ENCODE data around the gene SCUBE1. TPM values are rescaled to one million over a fixed set of nuclear protein-coding genes. Genes with fewer than 3 reads are reported as not detected.

SCUBE1 gene
- total RNA-seq, 1 experiment from 2014 or later, result 0.54 TPM

DNA sequence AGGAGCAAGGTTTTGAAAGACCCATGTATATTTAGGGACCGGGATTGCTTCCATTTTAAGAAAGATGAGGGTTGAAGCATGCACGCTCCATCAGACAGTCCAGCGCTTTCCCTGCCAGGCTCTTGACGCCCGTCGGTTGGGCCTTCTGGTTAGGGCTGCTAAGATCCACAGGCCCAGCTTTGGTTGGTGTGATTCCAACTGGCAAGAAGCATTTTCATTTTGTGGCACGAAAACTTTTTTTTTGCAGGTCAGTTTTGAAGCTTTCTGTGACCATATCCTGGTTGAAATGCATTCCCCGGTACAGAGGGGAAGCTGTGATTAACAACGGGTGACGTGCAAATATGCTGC lies 34.4 kb upstream of the SCUBE1 start:
- intact Hi-C loops (cut with micrococcal nuclease; ENCODE audit: unreplicated experiment), result no loop called here
- CTCF ChIA-PET, result no interaction called here
- Mint-ChIP-seq H3K9me3 (ENCODE audit: low read depth, unreplicated experiment) (no peaks in the 10 kb centered on the region), H3K27me3 (ENCODE audit: unreplicated experiment) (peaks cover 86% of the 10 kb centered on the region), H3K4me3 (ENCODE audit: low read depth, unreplicated experiment) (no peak overlapping the region), H3K27ac (ENCODE audit: unreplicated experiment) (no peak overlapping the region), H3K4me1 (ENCODE audit: low read depth, unreplicated experiment) (no peaks in the 10 kb centered on the region), H3K36me3 (ENCODE audit: insufficient read depth, unreplicated experiment) (no peaks in the 10 kb centered on the region)
- TF ChIP-seq, protein P1, sequence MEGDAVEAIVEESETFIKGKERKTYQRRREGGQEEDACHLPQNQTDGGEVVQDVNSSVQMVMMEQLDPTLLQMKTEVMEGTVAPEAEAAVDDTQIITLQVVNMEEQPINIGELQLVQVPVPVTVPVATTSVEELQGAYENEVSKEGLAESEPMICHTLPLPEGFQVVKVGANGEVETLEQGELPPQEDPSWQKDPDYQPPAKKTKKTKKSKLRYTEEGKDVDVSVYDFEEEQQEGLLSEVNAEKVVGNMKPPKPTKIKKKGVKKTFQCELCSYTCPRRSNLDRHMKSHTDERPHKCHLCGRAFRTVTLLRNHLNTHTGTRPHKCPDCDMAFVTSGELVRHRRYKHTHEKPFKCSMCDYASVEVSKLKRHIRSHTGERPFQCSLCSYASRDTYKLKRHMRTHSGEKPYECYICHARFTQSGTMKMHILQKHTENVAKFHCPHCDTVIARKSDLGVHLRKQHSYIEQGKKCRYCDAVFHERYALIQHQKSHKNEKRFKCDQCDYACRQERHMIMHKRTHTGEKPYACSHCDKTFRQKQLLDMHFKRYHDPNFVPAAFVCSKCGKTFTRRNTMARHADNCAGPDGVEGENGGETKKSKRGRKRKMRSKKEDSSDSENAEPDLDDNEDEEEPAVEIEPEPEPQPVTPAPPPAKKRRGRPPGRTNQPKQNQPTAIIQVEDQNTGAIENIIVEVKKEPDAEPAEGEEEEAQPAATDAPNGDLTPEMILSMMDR (IDR thresholded peaks at IDR 0.05; ENCODE audit: unreplicated experiment), result no peak
- DNase-seq, result no peak
- no TSS peak for BruUV-seq (replicated peaks)

DNA sequence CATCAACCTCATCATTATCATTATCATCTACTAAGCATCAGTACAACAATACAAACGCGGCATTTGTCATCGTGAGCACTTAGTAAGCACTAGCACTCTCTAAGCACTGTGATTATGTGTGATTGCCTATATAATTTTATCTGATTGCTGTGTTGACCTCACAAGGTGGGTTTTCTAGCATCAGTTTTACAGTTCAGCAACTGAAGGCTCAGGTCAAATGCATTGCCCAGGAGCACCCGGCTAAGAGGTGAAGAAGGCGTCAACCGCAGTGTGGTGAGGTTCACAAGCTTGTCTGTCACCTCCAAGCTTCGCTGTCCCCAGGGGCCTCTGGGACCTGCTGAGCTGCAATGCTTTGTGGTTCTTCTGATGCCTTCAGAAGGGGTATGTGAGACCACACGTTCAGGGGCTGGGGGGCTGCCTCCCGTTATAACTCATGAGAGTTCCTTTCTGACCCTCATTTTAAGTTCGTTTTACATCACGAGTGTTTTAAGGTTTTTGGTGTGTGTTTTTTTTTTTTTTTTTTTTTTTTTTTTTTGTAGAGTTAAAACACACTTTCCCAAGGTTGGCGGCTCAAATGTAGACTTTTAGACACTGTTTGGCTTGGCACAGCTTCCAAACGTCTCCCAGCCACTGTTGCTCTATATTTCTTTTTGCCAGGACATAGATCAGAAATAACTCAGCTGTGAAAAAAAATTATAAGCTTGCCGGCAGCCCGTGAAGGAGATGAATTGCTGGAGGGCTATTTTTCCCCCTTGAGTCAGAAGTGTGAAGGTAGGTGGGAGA lies 33.8 kb upstream of the SCUBE1 start:
- Mint-ChIP-seq H3K9me3 (ENCODE audit: low read depth, unreplicated experiment) (no peaks in the 10 kb centered on the region), H3K4me3 (ENCODE audit: low read depth, unreplicated experiment) (no peak overlapping the region), H3K36me3 (ENCODE audit: insufficient read depth, unreplicated experiment) (no peaks in the 10 kb centered on the region), H3K27ac (ENCODE audit: unreplicated experiment) (no peak overlapping the region), H3K27me3 (ENCODE audit: unreplicated experiment) (peaks cover 85% of the 10 kb centered on the region), H3K4me1 (ENCODE audit: low read depth, unreplicated experiment) (no peaks in the 10 kb centered on the region)
- TF ChIP-seq, protein P1 (IDR thresholded peaks at IDR 0.05; ENCODE audit: unreplicated experiment), result no peak
- CTCF ChIA-PET, result no interaction called here
- no peak for DNase-seq
- BruUV-seq (replicated peaks), result no TSS peak
- intact Hi-C loops (cut with micrococcal nuclease; ENCODE audit: unreplicated experiment), result no loop called here

DNA sequence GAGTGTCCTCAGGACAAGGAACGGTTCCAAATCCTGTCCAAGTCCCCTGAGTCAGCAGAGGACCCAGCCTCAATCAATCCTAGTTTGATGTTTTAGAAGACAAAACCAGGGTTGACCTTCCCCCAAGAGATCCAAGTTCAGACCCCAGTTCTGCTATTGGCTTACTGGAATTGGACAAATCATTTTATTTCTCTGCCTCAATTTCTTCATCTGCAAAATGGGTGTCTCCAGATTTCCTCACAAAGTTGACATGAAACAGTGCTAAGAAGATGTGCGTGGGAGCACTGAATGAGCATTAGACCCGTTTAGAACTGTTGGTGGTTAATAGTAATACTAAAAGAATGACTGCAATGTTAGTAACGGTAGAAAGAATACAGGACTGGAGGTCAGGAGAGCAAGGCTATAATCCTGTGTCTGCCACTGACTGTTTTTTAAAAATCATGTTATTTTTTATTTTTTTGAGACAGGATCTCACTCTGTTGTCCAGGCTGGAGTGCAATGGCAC lies 32.8 kb upstream of the SCUBE1 start:
- CTCF ChIA-PET, result no interaction called here
- DNase-seq, result no peak

DNA sequence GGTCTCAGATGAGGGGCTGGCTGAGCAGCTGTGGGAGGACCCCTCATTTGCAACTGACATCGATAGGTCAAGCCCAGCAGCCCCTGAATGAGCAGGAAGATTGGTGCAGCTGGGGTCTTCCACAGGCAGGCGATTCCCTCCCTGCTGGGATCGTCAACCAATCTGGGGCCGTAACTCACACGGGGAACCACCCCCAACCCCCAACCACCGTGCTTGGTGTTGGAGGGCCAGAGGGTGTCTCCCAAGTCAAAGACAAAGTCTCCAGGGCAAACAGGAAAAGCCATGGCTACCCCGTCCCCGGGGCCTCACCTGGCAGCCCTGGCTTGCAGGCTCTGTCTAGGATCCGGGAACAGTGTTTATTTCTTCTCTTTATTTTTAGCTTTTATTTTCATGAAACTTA lies 26.9 kb upstream of the SCUBE1 start:
- CTCF ChIA-PET, result interaction anchor here (0.6 to 1.0 kb wide), 3 partner anchors 18 to 138 kb away, joined by 3 read pairs; no protein-coding TSS in a partner anchor
- H3K9me3 Mint-ChIP-seq (ENCODE audit: low read depth, unreplicated experiment), result no peaks in the 10 kb centered on the region

More for the DNA sequence above, 32.8 kb upstream of the SCUBE1 start:
- H3K4me1 Mint-ChIP-seq (ENCODE audit: low read depth, unreplicated experiment), result no peaks in the 10 kb centered on the region
- BruUV-seq (replicated peaks), result no TSS peak
- intact Hi-C loops (cut with micrococcal nuclease; ENCODE audit: unreplicated experiment), result no loop called here
- no peaks in the 10 kb centered on the region for H3K36me3 Mint-ChIP-seq (ENCODE audit: insufficient read depth, unreplicated experiment)
- no peak overlapping the region for H3K27ac Mint-ChIP-seq (ENCODE audit: unreplicated experiment)
- H3K27me3 Mint-ChIP-seq (ENCODE audit: unreplicated experiment), result peaks cover 85% of the 10 kb centered on the region
- no peak overlapping the region for H3K4me3 Mint-ChIP-seq (ENCODE audit: low read depth, unreplicated experiment)
- H3K9me3 Mint-ChIP-seq (ENCODE audit: low read depth, unreplicated experiment), result no peaks in the 10 kb centered on the region
- TF ChIP-seq, protein P1 (IDR thresholded peaks at IDR 0.05; ENCODE audit: unreplicated experiment), result no peak

More for the DNA sequence above, 26.9 kb upstream of the SCUBE1 start:
- DNase-seq, result no peak
- Mint-ChIP-seq H3K4me3 (ENCODE audit: low read depth, unreplicated experiment) (no peak overlapping the region), H3K4me1 (ENCODE audit: low read depth, unreplicated experiment) (no peaks in the 10 kb centered on the region), H3K27me3 (ENCODE audit: unreplicated experiment) (peaks cover 79% of the 10 kb centered on the region), H3K36me3 (ENCODE audit: insufficient read depth, unreplicated experiment) (no peaks in the 10 kb centered on the region), H3K27ac (ENCODE audit: unreplicated experiment) (no peak overlapping the region)
- intact Hi-C loops (cut with micrococcal nuclease; ENCODE audit: unreplicated experiment), result no loop called here
- BruUV-seq (replicated peaks), result no TSS peak
- TF ChIP-seq, protein P1 (IDR thresholded peaks at IDR 0.05; ENCODE audit: unreplicated experiment), result no peak
